ENCODE measurements around the gene UBXN2A.
A peak's percentile ranks its signal among the peaks of the same experiment; 100 is the strongest.
"Not testable (repeated sequence)": the region's sequence is repeated elsewhere in the genome, so short reads cannot be mapped to it uniquely, and the experiment has no call there.

Gene UBXN2A

DNA sequence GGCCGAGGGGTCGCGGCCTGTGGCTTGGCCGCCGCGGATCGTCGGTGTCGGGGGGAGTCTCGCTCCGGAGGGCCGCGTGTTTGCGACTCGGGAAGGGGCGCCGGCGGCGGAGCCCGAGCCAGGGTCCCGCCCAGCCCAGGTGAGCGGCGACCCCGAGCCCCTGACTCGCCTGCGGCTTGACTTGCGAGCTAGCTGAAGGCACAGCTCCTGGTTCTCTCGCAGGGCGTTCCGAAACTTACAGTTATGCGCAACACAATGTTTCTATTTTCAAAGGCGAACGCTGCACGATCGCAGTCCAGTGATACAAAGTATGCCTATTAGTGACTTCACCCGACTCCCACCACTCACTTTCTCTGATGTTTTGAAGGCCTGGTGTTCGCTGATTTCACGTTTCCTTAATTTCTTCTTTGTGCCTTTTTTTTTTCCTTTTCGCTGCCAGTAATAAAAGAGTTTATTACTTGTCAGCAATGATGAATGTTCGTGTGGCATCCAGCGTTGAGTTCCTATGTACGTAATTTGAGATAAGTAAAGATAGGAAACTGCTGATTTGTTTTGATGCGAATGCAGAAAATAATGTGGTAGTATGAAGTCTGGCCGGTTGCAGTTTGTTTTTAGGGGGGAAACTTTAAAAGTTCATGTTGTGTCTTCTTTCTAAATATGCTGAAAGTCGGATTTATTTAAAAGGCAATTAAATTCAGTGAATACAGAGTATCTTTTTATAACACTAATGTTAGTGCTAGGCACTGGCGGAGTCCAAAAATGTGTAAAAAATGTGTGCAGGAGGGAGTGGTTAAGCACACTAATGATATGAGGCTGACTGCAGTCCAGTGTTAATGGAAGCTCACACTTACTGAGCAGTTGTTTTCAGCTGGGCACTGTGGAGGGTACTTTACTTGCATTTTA lies 706 bp downstream of the UBXN2A start:
- Histone ChIP-seq H3K9me3 (ENCODE audit: control insufficient read depth in 1 of 2, low read length in 2 of 2) (no peaks in the 10 kb centered on the region), H3K27ac (ENCODE audit: low read depth, low read length) (peak overlapping the region; percentile 94), H3K4me3 (ENCODE audit: low read depth in 1 of 2, low read length in 2 of 2) (peak overlapping the region; percentile 70 to 77), H3K9ac (ENCODE audit: low read depth in 1 of 2, low read length in 2 of 2) (peak overlapping the region; percentile 58 to 73), H3K27me3 (ENCODE audit: control insufficient read depth in 1 of 2, insufficient read depth in 2 of 2, low read length in 2 of 2) (no peaks in the 10 kb centered on the region), H3K36me3 (ENCODE audit: control insufficient read depth in 1 of 2, insufficient read depth in 2 of 2, low read length in 2 of 2) (no peaks in the 10 kb centered on the region), H3K4me1 (ENCODE audit: control insufficient read depth in 1 of 2, insufficient read depth in 2 of 2, low read length in 2 of 2) (peaks cover 9 to 13% of the 10 kb centered on the region in 2 donors)

DNA sequence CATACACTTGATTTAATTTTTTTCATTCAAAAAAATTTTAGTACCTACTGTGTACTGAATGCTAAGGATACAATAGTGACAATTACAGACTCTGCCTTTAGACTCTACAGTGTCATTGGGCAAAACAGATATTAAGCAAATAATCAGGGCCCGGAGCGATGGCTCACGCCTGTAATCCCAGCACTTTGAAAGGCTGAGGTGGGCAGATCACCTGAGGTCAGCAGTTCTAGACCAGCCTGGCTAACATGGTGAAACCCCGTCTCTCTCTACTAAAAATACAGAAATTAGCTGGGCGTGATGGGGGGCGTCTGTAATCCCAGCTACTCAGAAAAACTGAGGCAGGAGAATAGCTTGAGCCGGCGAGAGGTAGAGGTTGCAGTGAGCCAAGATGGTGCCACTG lies 1.4 kb downstream of the UBXN2A start:
- peaks cover 9 to 13% of the 10 kb centered on the region in 2 donors for H3K4me1 ChIP-seq (ENCODE audit: control insufficient read depth in 1 of 2, insufficient read depth in 2 of 2, low read length in 2 of 2)
- no peak overlapping the region for H3K27ac ChIP-seq (ENCODE audit: low read depth, low read length)
- no peaks in the 10 kb centered on the region for H3K27me3 ChIP-seq (ENCODE audit: control insufficient read depth in 1 of 2, insufficient read depth in 2 of 2, low read length in 2 of 2)
- H3K9ac ChIP-seq (ENCODE audit: low read depth in 1 of 2, low read length in 2 of 2), result no peak overlapping the region
- peak overlapping the region; percentile 70 to 77 for H3K4me3 ChIP-seq (ENCODE audit: low read depth in 1 of 2, low read length in 2 of 2)
- no peaks in the 10 kb centered on the region for H3K9me3 ChIP-seq (ENCODE audit: control insufficient read depth in 1 of 2, low read length in 2 of 2)
- H3K36me3 ChIP-seq (ENCODE audit: control insufficient read depth in 1 of 2, insufficient read depth in 2 of 2, low read length in 2 of 2), result no peaks in the 10 kb centered on the region

DNA sequence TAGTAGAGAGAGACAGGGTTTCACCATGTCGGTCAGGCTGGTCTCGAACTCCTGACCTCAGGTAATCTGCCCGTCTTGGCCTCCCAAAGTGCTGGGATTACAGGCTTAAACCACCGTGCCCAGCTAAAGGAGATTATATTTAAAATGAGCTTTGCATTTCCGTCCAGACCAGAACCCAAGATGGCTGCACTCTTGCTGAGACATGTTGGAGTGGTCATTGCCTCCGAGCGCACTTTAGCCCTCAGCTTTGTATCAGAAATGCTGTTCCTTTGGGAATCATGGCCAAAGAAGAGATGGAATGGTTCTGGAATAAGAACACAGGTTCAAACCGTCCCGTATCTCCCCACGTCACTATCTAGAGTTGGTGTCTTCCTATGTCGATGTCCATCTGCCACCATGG lies 3.4 kb downstream of the UBXN2A start:
- Histone ChIP-seq H3K4me1 (ENCODE audit: control insufficient read depth in 1 of 2, insufficient read depth in 2 of 2, low read length in 2 of 2) (peaks cover 9 to 13% of the 10 kb centered on the region in 2 donors), H3K9ac (ENCODE audit: low read depth in 1 of 2, low read length in 2 of 2) (no peak overlapping the region), H3K4me3 (ENCODE audit: low read depth in 1 of 2, low read length in 2 of 2) (no peak overlapping the region), H3K27ac (ENCODE audit: low read depth, low read length) (no peak overlapping the region), H3K9me3 (ENCODE audit: control insufficient read depth in 1 of 2, low read length in 2 of 2) (no peaks in the 10 kb centered on the region), H3K27me3 (ENCODE audit: control insufficient read depth in 1 of 2, insufficient read depth in 2 of 2, low read length in 2 of 2) (no peaks in the 10 kb centered on the region), H3K36me3 (ENCODE audit: control insufficient read depth in 1 of 2, insufficient read depth in 2 of 2, low read length in 2 of 2) (peaks cover 3 to 4% of the 10 kb centered on the region in 2 donors)

DNA sequence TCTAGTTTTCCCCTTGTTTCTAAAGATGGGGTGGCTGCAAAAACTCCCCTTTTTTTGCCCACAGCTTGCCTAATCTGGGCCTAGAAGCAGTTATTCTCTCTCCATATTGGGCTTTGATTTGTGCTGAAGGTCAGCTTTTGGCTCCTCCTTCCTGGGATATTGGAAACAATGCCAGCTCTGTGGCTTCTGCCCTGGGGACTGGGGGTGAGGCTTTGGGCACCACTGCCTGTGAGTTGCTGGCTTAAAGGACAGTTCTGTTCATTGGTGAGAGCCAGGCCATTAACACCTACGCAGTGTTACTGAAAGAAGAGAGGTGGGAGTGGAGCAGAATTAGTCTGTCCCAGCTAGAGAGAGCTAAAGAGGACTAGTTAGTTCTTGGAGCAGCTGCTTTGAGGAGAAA lies 4.3 kb downstream of the UBXN2A start:
- peaks cover 6 to 9% of the 10 kb centered on the region in 2 donors for H3K4me1 ChIP-seq (ENCODE audit: control insufficient read depth in 1 of 2, insufficient read depth in 2 of 2, low read length in 2 of 2)
- H3K27ac ChIP-seq (ENCODE audit: low read depth, low read length), result no peak overlapping the region
- no peaks in the 10 kb centered on the region for H3K9me3 ChIP-seq (ENCODE audit: control insufficient read depth in 1 of 2, low read length in 2 of 2)
- peaks cover 3 to 4% of the 10 kb centered on the region in 2 donors for H3K36me3 ChIP-seq (ENCODE audit: control insufficient read depth in 1 of 2, insufficient read depth in 2 of 2, low read length in 2 of 2)
- H3K9ac ChIP-seq (ENCODE audit: low read depth in 1 of 2, low read length in 2 of 2), result no peak overlapping the region
- no peaks in the 10 kb centered on the region for H3K27me3 ChIP-seq (ENCODE audit: control insufficient read depth in 1 of 2, insufficient read depth in 2 of 2, low read length in 2 of 2)
- H3K4me3 ChIP-seq (ENCODE audit: low read depth in 1 of 2, low read length in 2 of 2), result no peak overlapping the region

DNA sequence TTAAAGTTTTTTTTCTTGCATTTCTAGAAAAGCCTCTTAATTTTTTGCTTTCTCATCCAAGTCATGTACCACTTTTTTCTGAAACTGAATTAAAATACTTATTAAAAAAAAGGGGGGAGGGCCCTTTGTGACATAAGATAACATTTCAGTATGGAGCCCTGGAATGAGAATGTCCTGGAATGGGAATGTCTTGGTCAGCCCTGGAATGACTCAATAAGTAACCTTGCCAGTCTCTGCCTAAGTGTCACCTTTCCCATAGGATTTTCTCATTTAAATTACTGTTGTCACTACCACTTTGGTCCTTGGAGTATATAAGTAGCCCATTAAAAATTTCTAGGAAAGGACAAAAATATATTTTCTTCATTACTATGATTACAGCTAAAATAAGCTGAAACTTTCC lies 4.7 kb downstream of the UBXN2A start:
- no peaks in the 10 kb centered on the region for H3K27me3 ChIP-seq (ENCODE audit: control insufficient read depth in 1 of 2, insufficient read depth in 2 of 2, low read length in 2 of 2)
- H3K4me3 ChIP-seq (ENCODE audit: low read depth in 1 of 2, low read length in 2 of 2), result no peak overlapping the region
- no peak overlapping the region for H3K27ac ChIP-seq (ENCODE audit: low read depth, low read length)
- peaks cover 3 to 4% of the 10 kb centered on the region in 2 donors for H3K36me3 ChIP-seq (ENCODE audit: control insufficient read depth in 1 of 2, insufficient read depth in 2 of 2, low read length in 2 of 2)
- H3K9me3 ChIP-seq (ENCODE audit: control insufficient read depth in 1 of 2, low read length in 2 of 2), result no peaks in the 10 kb centered on the region
- H3K9ac ChIP-seq (ENCODE audit: low read depth in 1 of 2, low read length in 2 of 2), result no peak overlapping the region
- peaks cover 5 to 9% of the 10 kb centered on the region in 2 donors for H3K4me1 ChIP-seq (ENCODE audit: control insufficient read depth in 1 of 2, insufficient read depth in 2 of 2, low read length in 2 of 2)

DNA sequence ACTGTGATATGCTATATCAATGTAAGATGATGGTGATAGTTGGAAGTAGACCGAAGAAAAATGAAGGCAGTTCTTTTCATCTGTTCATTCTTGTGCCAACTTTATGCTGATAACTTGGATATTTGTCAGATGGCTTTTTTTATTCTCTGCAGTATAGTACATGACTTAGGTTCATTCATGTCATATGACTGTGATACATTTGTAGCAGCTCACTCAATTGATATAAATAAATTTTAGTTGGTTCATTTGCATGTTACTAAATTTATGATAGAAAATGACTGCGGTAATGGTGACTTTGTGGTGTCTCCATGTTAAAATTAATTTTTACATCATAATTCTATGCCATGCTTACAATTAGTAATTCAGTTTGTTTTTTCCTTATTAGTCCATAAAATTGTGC lies 7.1 kb downstream of the UBXN2A start:
- H3K27me3 ChIP-seq (ENCODE audit: control insufficient read depth in 1 of 2, insufficient read depth in 2 of 2, low read length in 2 of 2), result no peaks in the 10 kb centered on the region
- H3K9me3 ChIP-seq (ENCODE audit: control insufficient read depth in 1 of 2, low read length in 2 of 2), result no peaks in the 10 kb centered on the region
- no peak overlapping the region for H3K4me3 ChIP-seq (ENCODE audit: low read depth in 1 of 2, low read length in 2 of 2)
- no peak overlapping the region for H3K9ac ChIP-seq (ENCODE audit: low read depth in 1 of 2, low read length in 2 of 2)
- peaks cover 3 to 4% of the 10 kb centered on the region in 2 donors for H3K36me3 ChIP-seq (ENCODE audit: control insufficient read depth in 1 of 2, insufficient read depth in 2 of 2, low read length in 2 of 2)
- no peak overlapping the region for H3K27ac ChIP-seq (ENCODE audit: low read depth, low read length)
- peaks cover 5 to 9% of the 10 kb centered on the region in 2 donors for H3K4me1 ChIP-seq (ENCODE audit: control insufficient read depth in 1 of 2, insufficient read depth in 2 of 2, low read length in 2 of 2)

DNA sequence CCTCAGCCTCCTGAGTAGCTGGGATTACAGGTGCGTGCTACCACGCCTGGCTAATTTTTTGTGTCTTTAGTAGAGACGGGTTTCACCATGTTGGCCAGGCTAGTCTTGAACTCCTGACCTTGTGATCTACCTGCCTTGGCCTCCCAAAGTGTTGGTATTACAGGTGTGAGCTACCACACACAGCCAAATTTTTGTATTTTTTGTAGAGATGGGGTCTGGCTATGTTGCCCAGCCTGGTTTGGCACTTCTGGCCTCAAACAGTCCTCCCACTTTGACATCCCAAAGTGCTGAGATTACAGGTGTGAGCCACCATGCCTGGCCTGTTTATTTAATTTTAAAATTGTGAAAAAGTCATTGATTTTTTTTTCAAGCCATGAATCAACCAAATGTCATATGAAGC lies 12.3 kb downstream of the UBXN2A start:
- H3K4me1 ChIP-seq (ENCODE audit: control insufficient read depth in 1 of 2, insufficient read depth in 2 of 2, low read length in 2 of 2); H3K36me3 ChIP-seq (ENCODE audit: control insufficient read depth in 1 of 2, insufficient read depth in 2 of 2, low read length in 2 of 2); H3K27me3 ChIP-seq (ENCODE audit: control insufficient read depth in 1 of 2, insufficient read depth in 2 of 2, low read length in 2 of 2); H3K9me3 ChIP-seq (ENCODE audit: control insufficient read depth in 1 of 2, low read length in 2 of 2); H3K27ac ChIP-seq (ENCODE audit: low read depth, low read length); H3K9ac ChIP-seq (ENCODE audit: low read depth in 1 of 2, low read length in 2 of 2); H3K4me3 ChIP-seq (ENCODE audit: low read depth in 1 of 2, low read length in 2 of 2): not testable (repeated sequence)

DNA sequence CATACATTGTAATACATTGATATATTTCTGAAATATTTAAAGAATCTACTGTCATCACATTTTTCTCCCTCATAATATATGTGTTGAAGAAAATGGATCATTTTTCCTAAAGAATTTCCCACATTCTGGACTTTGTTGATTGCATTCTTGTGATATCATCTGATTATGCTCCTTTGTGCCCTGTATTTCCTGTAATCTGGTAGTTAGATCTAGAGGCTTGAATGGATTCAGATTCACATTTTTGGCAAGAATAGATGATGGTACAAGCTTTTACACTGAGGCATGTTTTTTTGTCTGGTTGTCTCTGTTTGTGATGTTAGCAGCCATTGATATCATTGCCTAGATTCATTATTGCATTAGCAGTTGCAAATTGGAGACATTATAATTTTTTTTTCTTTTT lies 13.4 kb downstream of the UBXN2A start:
- Histone ChIP-seq H3K27ac (ENCODE audit: low read depth, low read length) (no peak overlapping the region), H3K4me1 (ENCODE audit: control insufficient read depth in 1 of 2, insufficient read depth in 2 of 2, low read length in 2 of 2) (no peaks in the 10 kb centered on the region), H3K4me3 (ENCODE audit: low read depth in 1 of 2, low read length in 2 of 2) (no peak overlapping the region), H3K9me3 (ENCODE audit: control insufficient read depth in 1 of 2, low read length in 2 of 2) (no peaks in the 10 kb centered on the region), H3K36me3 (ENCODE audit: control insufficient read depth in 1 of 2, insufficient read depth in 2 of 2, low read length in 2 of 2) (peaks cover 0 to 1% of the 10 kb centered on the region in 2 donors), H3K27me3 (ENCODE audit: control insufficient read depth in 1 of 2, insufficient read depth in 2 of 2, low read length in 2 of 2) (no peaks in the 10 kb centered on the region), H3K9ac (ENCODE audit: low read depth in 1 of 2, low read length in 2 of 2) (no peak overlapping the region)

DNA sequence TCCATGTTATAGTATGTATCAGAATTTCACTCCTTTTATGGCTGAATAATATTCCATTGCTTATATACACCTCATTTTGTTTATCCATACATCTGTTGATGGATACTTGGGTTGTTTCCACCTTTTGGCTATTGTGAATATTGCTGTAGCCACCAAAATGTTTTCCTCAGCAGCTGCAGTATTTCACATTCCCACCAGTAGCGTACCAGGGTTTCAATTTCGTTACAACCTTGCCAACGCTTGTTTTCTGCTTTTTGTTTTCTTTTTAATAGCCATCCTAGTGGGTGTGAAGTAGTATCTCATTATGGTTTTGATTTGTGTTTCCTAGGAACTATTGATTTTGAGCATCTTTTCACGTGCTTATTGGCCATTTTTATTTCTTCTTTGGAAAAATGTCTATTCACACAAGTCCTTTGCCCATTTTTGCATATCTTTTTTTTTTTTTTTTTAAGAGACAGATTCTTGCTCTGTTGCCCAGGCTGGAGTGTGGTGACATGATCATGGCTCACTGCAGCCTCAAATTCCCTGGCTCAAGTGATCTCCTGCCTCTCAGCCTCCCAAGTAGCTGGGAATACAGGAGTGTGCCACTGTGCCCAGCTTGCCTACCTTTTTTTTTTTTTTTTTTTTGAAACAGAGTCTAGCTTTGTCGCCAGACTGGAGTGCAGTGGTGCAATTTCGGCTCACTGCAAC lies 14.2 kb downstream of the UBXN2A start:
- Histone ChIP-seq H3K4me1 (ENCODE audit: control insufficient read depth in 1 of 2, insufficient read depth in 2 of 2, low read length in 2 of 2) (no peaks in the 10 kb centered on the region), H3K36me3 (ENCODE audit: control insufficient read depth in 1 of 2, insufficient read depth in 2 of 2, low read length in 2 of 2) (peaks cover 0 to 5% of the 10 kb centered on the region in 2 donors), H3K27ac (ENCODE audit: low read depth, low read length) (no peak overlapping the region), H3K27me3 (ENCODE audit: control insufficient read depth in 1 of 2, insufficient read depth in 2 of 2, low read length in 2 of 2) (no peaks in the 10 kb centered on the region), H3K9me3 (ENCODE audit: control insufficient read depth in 1 of 2, low read length in 2 of 2) (no peaks in the 10 kb centered on the region), H3K4me3 (ENCODE audit: low read depth in 1 of 2, low read length in 2 of 2) (no peak overlapping the region), H3K9ac (ENCODE audit: low read depth in 1 of 2, low read length in 2 of 2) (no peak overlapping the region)

DNA sequence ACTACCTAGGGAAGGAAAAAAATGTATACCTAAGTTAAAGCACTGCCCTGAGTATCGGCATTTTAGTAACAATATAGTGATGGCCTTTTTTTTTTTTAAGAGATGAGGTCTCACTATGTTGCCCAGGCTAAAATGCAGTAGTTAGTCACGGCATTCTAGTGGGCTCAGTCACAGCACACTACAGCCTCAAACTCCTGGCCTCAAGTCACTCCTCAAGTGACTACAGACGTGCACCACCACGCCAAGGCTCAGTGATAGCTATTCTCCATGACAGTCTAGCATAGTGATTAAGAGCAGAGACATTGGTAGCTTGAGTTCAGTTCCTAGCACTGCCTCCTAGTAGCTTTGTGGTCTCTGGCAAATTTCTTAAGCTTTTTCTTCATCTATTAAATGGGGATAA lies 27.6 kb downstream of the UBXN2A start:
- H3K27me3 ChIP-seq (ENCODE audit: control insufficient read depth in 1 of 2, insufficient read depth in 2 of 2, low read length in 2 of 2), result no peaks in the 10 kb centered on the region
- H3K4me1 ChIP-seq (ENCODE audit: control insufficient read depth in 1 of 2, insufficient read depth in 2 of 2, low read length in 2 of 2), result no peaks in the 10 kb centered on the region
- H3K9me3 ChIP-seq (ENCODE audit: control insufficient read depth in 1 of 2, low read length in 2 of 2), result no peaks in the 10 kb centered on the region
- H3K9ac ChIP-seq (ENCODE audit: low read depth in 1 of 2, low read length in 2 of 2), result no peak overlapping the region
- H3K4me3 ChIP-seq (ENCODE audit: low read depth in 1 of 2, low read length in 2 of 2), result no peak overlapping the region
- no peak overlapping the region for H3K27ac ChIP-seq (ENCODE audit: low read depth, low read length)
- peaks cover 4 to 11% of the 10 kb centered on the region in 2 donors for H3K36me3 ChIP-seq (ENCODE audit: control insufficient read depth in 1 of 2, insufficient read depth in 2 of 2, low read length in 2 of 2)
